Fibroblast of villous mesenchyme (primary cell): Measurements from ENCODE around the gene ALOX5. TPM values are rescaled to one million over a fixed set of nuclear protein-coding genes. Genes with fewer than 3 reads are reported as not detected.

ENCODE experiments used
- DNase-seq: peaks from one replicate; pipeline ENCODE4 v3.0.0-alpha.2; 2010; ENCODE audit warnings: low read depth
- H3K4me3 ChIP-seq: 2 replicates; pipeline ENCODE4 v1.5.1; 2011; ENCODE audit warnings: low read depth, mild to moderate bottlenecking, low read length
- CTCF ChIP-seq: IDR thresholded peaks from 2 replicates; pipeline ENCODE4 v1.5.1; 2012; ENCODE audit warnings: low read depth, mild to moderate bottlenecking, low read length; ENCODE audit not compliant: insufficient read depth
- total RNA-seq: library from RNA; depleted of rRNA; stranded (reverse); fragments of >200 nt; gene quantifications from 2 replicates; pipeline ENCODE4 v1.2.3, GENCODE V29; 2012

Gene ALOX5
- total RNA-seq, 1 donor: not detected

GRCh38 chr10:45438466-45439090, 64.6 kb downstream of the ALOX5 start:
- DNase-seq: peak; percentile 5
- TF ChIP-seq CTCF: no peak
- no peak overlapping the region for H3K4me3 ChIP-seq

GRCh38 chr10:45439365-45439764, 65.3 kb downstream of the ALOX5 start:
- TF ChIP-seq CTCF: no peak
- no peak for DNase-seq
- no peak overlapping the region for H3K4me3 ChIP-seq

GRCh38 chr10:45439873-45440272, 65.9 kb downstream of the ALOX5 start:
- H3K4me3 ChIP-seq: no peak overlapping the region
- DNase-seq: no peak
- no peak for TF ChIP-seq CTCF

GRCh38 chr10:45440511-45441062, 66.6 kb downstream of the ALOX5 start:
- H3K4me3 ChIP-seq: no peak overlapping the region
- DNase-seq: no peak
- no peak for TF ChIP-seq CTCF

- no peak for DNase-seq
- no peak for TF ChIP-seq CTCF
- no peak overlapping the region for H3K4me3 ChIP-seq
These were observed 67.5 kb downstream of the ALOX5 start for GRCh38 chr10:45441239-45442190.

- TF ChIP-seq CTCF: no peak
- H3K4me3 ChIP-seq: no peak overlapping the region
These were observed 68.2 kb downstream of the ALOX5 start for GRCh38 chr10:45442251-45442650.

More at GRCh38 chr10:45442251-45442650, 68.2 kb downstream of the ALOX5 start:
- DNase-seq: no peak
